Activated T-cell treated with anti-CD3 and anti-CD28 coated beads, Interleukin-2, amount 50 U/mL, for 72 hours (primary cell): ENCODE measurements around the gene GNPTG. TPM values are rescaled to one million over a fixed set of nuclear protein-coding genes. Genes with fewer than 3 reads are reported as not detected.

ENCODE experiments used
- ATAC-seq, 2 donors: fragments of 150-1000 bp; cut with Tn5 transposase; replicated peaks in 1 of 2; 2 replicates each; pipeline ENCODE4 v1.10.0; 2021; ENCODE audit warnings: moderate library complexity in 2 of 2, mild to moderate bottlenecking in 1 of 2
- DNase-seq, 2 donors: peaks; one replicate each; pipeline ENCODE4 v3.0.0; 2021 to 2022; ENCODE audit warnings: mixed read lengths in 1 of 2
- H3K27ac Mint-ChIP-seq: one replicate; pipeline ENCODE4 v1.8.0; 2022; ENCODE audit warnings: mild to moderate bottlenecking, moderate library complexity, mixed read lengths
- H3K27me3 Mint-ChIP-seq: one replicate; pipeline ENCODE4 v1.8.0; 2022; ENCODE audit warnings: low read depth, mixed read lengths
- H3K36me3 Mint-ChIP-seq, 2 donors: one replicate each; pipeline ENCODE4 v1.8.0; 2022; ENCODE audit warnings: mixed read lengths in 2 of 2, mild to moderate bottlenecking in 1 of 2; ENCODE audit not compliant: insufficient read depth in 2 of 2
- H3K4me1 Mint-ChIP-seq: one replicate; pipeline ENCODE4 v1.8.0; 2022; ENCODE audit warnings: low read depth, mixed read lengths
- H3K4me3 Mint-ChIP-seq, 2 donors: one replicate each; pipeline ENCODE4 v1.8.0; 2022; ENCODE audit warnings: mild to moderate bottlenecking in 2 of 2, mixed read lengths in 2 of 2, moderate library complexity in 2 of 2
- H3K9me3 Mint-ChIP-seq, 2 donors: one replicate each; pipeline ENCODE4 v1.8.0; 2022; ENCODE audit warnings: mixed read lengths in 2 of 2
- total RNA-seq, 2 donors: library from RNA; stranded (reverse); gene quantifications; one replicate each; pipeline ENCODE4 v1.2.3, GENCODE V29; 2022

GNPTG gene
- total RNA-seq, 2 donors from 2014 or later = 22.1 to 23.8 TPM

DNA sequence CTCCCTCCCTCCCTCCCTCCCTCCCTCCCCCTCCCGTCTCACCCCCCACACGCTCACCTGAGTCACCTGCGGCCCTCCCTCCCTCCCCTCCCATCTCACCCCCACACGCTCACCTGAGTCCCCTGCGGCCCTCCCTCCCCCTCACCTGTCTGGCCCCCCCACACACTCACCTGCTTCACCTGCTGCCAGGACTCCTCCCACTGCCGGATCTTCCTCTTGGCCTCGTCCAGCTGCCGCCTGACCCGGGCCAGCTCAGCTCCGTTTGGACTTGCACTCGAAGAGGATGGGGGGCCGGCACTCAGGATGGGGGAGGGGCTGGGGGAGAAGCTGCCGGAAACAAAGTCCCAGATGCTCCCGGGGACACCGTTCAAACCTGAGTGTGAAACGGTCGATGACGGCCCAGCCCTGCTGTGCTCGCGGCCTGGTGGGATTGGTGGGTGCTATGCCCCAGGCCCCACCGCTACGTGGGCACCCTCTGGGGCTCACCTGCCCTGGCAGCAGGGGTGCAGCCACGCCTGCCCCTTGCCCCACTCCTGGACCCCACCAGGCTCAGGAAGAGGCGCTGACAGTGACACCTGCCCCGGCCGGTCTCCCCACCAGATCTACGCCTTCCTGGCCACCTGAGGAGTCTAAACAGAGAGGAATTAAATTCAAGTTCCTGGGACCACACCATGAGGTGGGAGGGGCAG lies 15.9 kb downstream of the GNPTG start:
- DNase-seq (no peak), ATAC-seq (no peak)
- no peaks in the 10 kb centered on the region for H3K27me3 Mint-ChIP-seq
- peaks cover 0 to 2% of the 10 kb centered on the region in 2 donors for H3K36me3 Mint-ChIP-seq
- H3K4me3 Mint-ChIP-seq = no peak overlapping the region
- H3K4me1 Mint-ChIP-seq = peaks cover 7% of the 10 kb centered on the region
- H3K27ac Mint-ChIP-seq = no peak overlapping the region
- H3K9me3 Mint-ChIP-seq = no peaks in the 10 kb centered on the region

DNA sequence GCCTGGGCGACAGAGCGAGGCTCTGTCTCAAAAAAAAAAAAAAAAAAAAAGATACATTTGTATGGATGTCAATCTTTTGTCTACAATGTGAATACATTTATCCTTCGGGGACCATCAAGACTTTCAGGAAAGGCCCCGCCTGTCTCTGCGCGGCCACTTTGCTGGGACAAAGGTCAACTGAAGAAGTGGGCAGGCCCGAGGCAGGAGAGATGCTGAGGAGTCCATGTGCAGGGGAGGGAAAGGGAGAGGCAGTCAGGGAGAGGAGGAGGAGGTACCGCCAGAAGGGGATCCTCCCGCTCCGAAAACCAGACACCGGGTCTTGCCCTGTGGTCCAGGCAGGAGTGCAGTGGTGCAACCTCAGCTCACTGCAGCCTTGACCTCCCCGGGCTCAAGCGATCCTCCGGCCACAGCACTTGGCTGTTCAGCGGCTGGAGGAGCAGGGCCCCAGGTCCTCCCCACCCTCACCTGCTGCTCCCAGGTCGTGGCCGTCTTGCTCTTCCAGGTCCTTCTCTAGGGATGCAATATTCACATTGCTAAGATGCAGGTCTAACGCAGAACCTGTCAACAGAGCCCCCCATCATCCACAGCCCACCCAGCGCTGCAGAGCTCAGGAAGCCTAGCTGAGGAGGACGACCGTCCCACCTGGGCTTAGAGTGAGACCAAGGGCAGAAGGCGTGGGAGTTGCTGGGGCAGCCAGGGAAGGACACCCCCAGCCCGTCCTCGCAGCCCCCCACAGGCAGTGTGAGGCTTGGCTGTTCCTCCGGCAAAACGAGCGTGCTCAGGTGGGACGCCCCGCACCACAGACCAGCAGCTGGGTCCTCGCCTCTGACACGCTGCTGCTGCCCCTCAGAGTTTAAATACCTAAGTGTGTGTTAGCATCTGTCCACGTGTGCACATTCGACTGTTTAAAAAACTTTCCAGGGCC lies 19.6 kb downstream of the GNPTG start:
- Mint-ChIP-seq H3K27me3 (no peaks in the 10 kb centered on the region), H3K36me3 (peaks cover 0 to 2% of the 10 kb centered on the region in 2 donors)

DNA sequence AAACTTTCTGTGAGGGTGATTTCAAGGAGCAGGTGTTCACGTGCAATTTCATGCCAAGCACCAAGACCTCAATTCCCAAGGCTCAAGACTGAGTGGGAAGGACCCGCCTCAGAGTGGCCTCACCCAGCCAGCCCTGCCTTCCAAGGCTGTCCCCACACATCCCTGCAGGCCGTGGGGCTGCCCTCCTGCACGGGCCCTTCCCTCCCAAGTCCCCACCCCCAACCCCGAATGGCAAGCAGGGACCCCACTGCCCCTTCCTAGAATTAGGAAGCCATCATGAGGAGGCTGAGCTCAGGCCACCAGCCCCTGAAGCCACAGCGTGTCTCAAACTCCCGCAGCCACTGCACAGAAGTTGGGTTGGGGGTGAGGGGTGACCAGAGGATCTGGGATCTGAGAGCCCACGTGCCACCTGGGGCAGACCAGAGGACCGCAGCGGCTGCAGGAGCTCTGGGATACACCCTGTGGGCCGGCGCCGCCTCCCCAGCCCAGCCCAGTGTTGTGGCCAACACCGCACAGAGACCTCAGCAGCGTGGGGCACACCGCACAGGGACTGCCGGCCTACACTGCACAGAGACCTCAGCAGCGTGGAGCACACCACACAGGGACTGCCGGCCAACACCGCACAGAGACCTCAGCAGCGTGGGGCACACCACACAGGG lies 20.7 kb downstream of the GNPTG start:
- H3K9me3 Mint-ChIP-seq = no peaks in the 10 kb centered on the region
- DNase-seq (no peak), ATAC-seq (no peak)
- no peaks in the 10 kb centered on the region for H3K4me1 Mint-ChIP-seq
- no peaks in the 10 kb centered on the region for H3K27me3 Mint-ChIP-seq
- peaks cover 0 to 3% of the 10 kb centered on the region in 2 donors for H3K36me3 Mint-ChIP-seq
- no peak overlapping the region for H3K27ac Mint-ChIP-seq
- no peak overlapping the region for H3K4me3 Mint-ChIP-seq

More for the DNA sequence above, 19.6 kb downstream of the GNPTG start:
- Mint-ChIP-seq H3K4me3 (no peak overlapping the region), H3K4me1 (no peaks in the 10 kb centered on the region), H3K27ac (no peak overlapping the region), H3K9me3 (no peaks in the 10 kb centered on the region)
- ATAC-seq = no peak
- no peak for DNase-seq

DNA sequence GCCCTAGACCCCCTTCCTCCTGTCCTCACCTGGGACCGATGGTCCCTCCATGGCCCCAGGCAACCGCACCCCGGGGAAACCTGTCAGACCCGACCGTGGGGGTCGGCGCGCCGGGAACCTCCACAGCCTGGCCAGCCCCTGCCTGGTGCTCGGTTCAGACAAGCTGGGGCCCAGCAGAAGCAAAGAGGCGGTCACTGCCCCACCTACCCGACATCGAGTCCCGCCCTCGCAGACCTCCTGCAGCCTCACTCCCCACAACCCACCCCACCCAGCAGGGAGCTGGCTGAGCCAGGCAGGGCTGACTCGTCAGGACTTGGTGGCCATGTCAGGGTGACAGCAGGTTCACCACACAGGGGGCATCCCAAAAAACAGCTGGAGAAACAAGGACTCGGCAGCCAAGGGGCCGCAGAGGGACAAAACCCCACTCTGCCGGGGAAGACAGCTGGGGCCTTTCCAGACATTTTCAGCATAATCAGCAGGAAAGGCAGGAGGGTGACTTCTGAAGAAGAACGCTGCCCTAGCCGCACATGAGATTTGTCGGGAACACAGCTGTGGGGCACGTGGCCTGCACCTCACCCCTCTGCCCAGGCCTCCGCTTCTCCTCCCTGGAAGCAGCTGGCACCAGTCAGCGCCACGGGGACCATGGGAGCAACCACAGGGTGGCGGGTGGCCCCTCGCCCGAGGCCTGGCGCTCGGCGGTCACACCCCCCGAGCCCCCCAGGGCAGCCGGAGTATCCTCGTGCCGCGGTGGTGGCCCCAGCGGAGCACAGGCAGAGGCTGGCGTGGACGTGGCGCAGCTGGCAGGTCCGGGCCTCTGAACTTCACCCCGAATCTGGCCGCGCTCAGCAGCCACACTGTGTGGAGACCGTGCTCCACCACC lies 22.9 kb downstream of the GNPTG start:
- DNase-seq = no peak
- Mint-ChIP-seq H3K4me3 (no peak overlapping the region), H3K9me3 (no peaks in the 10 kb centered on the region), H3K27ac (no peak overlapping the region), H3K4me1 (peaks cover 15% of the 10 kb centered on the region), H3K36me3 (peaks cover 1 to 3% of the 10 kb centered on the region in 2 donors), H3K27me3 (no peaks in the 10 kb centered on the region)
- ATAC-seq = no peak

DNA sequence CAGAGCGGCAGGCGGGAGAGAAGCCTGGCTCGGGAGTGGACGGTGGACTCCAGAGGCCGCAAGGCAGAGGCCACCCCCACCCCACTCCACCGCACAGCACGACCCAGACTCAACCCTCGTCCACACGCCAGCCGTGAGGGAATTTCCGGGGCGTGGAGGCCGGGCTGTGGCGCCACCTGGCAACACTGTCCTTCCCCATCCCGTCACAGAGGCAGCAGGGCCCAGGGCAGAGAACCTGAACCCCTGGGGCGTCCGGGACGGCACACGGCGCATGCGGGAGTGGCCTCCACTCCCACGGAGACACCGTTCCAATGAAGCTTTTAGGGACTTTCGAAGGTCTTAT lies 23.5 kb downstream of the GNPTG start:
- Mint-ChIP-seq H3K27me3 (no peaks in the 10 kb centered on the region), H3K9me3 (no peaks in the 10 kb centered on the region), H3K4me1 (peaks cover 20% of the 10 kb centered on the region), H3K36me3 (peaks cover 1 to 3% of the 10 kb centered on the region in 2 donors), H3K4me3 (no peak overlapping the region), H3K27ac (no peak overlapping the region)
- no peak for ATAC-seq
- DNase-seq = no peak

DNA sequence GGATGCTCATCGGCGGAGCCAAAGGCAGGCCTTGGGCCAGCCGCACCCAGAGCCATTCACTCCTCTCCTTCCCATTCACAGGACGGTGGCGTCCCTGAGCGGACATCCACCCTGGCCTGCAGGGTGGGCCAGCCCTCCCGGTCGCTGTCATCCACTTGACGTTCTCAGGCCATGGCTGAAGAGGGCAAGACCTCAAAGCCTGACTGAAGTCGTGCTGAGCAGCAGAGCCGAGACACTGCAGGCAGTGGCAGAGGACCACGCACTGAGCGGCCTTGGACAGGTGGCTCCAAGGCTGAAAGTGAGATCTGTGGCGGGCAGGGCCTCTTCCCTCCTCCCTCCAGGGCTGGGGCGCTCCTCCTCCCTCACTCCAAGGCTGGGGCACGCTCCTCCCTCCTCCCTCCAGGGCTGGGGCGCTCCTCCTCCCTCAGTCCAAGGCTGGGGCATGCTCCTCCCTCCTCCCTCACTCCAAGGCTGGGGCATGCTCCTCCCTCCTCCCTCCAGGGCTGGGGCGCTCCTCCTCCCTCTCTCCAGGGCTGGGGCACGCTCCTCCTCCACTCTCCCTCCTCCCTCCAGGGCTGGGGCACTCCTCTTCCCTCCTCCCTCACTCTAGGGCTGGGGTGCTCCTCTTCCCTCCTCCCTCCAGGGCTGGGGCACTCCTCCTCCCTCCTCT lies 24.1 kb downstream of the GNPTG start:
- Mint-ChIP-seq H3K27me3 (no peaks in the 10 kb centered on the region), H3K4me3 (no peak overlapping the region)

DNA sequence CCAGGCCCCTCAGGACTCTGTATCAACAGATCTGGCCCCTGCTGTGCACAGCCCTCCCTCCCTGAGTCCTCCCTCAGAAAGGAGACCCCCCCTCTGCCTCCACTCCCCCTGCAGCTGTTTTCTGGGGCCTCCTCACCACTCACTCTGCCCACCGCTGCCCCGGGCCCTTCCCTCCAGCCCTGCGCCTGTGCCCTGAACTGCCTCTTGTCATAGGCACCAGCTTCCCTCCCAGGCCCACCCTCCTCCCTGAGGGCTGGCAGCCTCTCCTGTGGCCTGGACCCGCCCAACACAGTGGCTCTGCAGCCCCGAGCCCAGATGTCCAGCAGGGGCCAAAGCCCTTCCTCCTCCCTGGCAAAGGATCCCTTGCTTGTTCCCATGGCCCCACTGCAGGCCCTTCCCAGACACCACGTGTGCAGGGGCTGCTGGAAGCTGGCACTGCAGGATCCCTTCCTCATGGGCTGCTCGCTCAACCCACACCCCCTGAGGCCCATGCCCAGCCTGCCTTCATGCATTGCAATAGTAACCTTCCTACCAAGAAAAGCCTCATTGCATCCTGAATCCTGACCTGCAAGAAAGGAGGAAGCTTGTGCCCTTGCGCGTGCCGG lies 25.8 kb downstream of the GNPTG start:
- ATAC-seq (no peak), DNase-seq (no peak)
- Mint-ChIP-seq H3K27me3 (no peaks in the 10 kb centered on the region), H3K27ac (no peak overlapping the region), H3K9me3 (no peaks in the 10 kb centered on the region), H3K36me3 (peaks cover 1 to 6% of the 10 kb centered on the region in 2 donors), H3K4me1 (peaks cover 20% of the 10 kb centered on the region), H3K4me3 (peak overlapping the region; percentile 83 to 91)

More for the DNA sequence above, 24.1 kb downstream of the GNPTG start:
- no peaks in the 10 kb centered on the region for H3K9me3 Mint-ChIP-seq
- H3K27ac Mint-ChIP-seq = no peak overlapping the region
- H3K36me3 Mint-ChIP-seq = peaks cover 1 to 4% of the 10 kb centered on the region in 2 donors
- ATAC-seq = no peak
- DNase-seq = no peak
- H3K4me1 Mint-ChIP-seq = peaks cover 20% of the 10 kb centered on the region

DNA sequence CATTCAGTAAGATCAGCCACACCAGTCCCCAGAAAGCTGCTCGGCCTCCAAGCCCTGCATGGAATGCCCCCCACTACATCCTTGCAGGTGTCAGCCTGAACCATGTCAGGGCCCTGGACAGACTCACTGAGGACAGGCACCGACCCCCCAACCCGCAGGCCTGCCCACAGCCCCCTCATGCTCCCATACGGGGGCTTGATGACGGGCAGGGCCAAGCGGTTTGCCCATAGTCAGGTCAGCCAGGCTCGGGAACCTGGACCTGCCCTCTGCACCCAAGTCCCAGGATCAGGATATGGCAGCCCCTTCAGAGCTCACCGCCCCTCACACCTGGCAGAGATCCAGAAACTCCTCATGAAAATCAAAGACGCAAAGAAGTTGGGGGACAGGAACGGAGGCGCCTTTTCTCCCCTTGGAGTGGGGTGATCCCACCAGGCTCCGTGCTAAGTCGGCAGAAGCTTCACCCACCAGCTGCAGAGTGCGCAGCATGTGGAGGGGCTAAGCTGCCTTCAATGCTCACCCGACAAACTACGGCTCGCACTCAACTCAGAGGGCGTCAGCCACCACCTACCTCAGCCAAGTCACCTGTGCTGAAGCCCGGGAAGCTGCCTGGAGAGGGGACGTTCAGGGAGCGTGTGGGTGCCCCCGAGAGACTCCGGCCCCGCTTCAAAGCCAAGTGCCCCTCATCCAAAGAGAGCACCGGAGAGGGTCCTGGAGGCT lies 26.5 kb downstream of the GNPTG start:
- peak overlapping the region; percentile 83 to 91 for H3K4me3 Mint-ChIP-seq
- peak overlapping the region; percentile 86 for H3K27ac Mint-ChIP-seq
- peaks cover 1 to 6% of the 10 kb centered on the region in 2 donors for H3K36me3 Mint-ChIP-seq
- DNase-seq (no peak), ATAC-seq (no peak)
- no peaks in the 10 kb centered on the region for H3K27me3 Mint-ChIP-seq
- H3K4me1 Mint-ChIP-seq = peaks cover 20% of the 10 kb centered on the region
- H3K9me3 Mint-ChIP-seq = no peaks in the 10 kb centered on the region

DNA sequence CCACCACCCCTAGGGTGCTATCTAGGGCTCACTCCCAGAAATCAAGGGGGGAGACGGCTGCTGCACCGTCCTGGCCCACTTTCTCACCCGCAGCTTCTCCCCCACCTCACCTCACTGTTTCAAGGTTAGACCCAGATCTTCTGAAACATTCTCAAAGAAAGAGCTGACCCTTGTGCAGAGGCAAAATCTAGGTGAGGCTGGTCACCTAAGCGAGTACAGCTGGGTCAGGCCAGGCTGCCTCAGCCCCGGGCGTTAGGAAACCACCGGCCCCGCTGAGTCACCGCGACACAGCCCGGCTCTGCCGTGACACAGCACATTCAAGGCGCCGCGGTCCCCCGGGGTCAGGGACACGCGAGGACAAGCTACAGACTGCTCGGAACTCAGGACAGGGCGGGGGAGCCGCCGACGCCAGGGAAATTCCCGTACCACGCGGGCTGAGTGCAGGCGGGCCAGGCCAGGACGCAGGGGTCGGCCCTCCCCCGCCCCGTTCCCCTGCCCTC lies 27.1 kb downstream of the GNPTG start:
- peak; percentile 70 to 82 for ATAC-seq
- DNase-seq = peak; percentile 77 to 82
- no peaks in the 10 kb centered on the region for H3K27me3 Mint-ChIP-seq
- peaks cover 20% of the 10 kb centered on the region for H3K4me1 Mint-ChIP-seq
- no peaks in the 10 kb centered on the region for H3K9me3 Mint-ChIP-seq
- H3K36me3 Mint-ChIP-seq = peaks cover 1 to 6% of the 10 kb centered on the region in 2 donors
- peak overlapping the region; percentile 83 to 91 for H3K4me3 Mint-ChIP-seq
- peak overlapping the region; percentile 87 for H3K27ac Mint-ChIP-seq

DNA sequence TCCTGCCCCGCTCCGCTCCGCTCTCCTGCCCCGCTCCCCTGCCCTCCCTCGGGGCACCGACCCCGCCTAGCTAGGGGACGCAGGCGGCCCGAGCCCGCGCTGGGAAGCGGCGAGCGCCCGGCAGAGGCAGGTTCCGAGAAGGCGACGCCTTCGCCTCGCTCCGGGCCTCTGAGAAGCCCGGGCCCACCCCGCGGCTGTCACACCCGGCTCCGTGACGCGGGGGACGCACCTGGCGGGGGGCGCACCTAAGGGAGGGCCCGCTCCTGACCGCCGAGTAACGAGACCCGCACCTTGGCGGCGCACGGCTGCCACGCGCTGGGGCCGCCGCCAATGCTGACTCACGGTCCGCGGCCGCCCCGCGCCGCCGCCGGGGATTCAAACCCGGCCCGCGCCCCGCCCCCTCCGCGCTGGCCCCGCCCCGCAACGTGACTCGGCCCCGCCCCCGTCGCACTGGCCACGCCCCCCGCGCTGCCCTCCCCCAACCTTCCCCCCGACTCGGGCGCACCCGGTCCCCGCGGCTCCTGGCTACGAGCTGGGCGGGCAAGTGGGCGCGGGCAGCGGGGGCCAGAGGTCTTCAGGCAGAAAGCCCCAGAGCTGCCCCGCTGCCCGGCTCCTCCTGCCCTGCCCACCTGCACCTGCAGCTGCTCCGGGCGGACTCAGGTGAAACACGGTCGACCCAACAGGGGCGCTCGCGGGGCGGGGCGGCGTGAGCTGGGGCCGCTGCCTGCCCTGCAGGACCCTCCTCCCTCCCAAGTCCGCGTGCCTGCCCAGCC lies 27.8 kb downstream of the GNPTG start:
- Mint-ChIP-seq H3K27ac (peak overlapping the region; percentile 46), H3K9me3 (no peaks in the 10 kb centered on the region), H3K4me3 (peak overlapping the region; percentile 83 to 89), H3K36me3 (peaks cover 1 to 6% of the 10 kb centered on the region in 2 donors), H3K4me1 (peaks cover 20% of the 10 kb centered on the region), H3K27me3 (no peaks in the 10 kb centered on the region)
- peak; percentile 80 to 83 for ATAC-seq
- peak; percentile 75 to 78 for DNase-seq
